Hepatocyte (in vitro differentiated cells): ENCODE measurements around the gene PTPRM.

Experiments used
- CTCF ChIP-seq: fragments of 200-600 bp; sonication (generic); IDR thresholded peaks from 2 replicates; pipeline ENCODE4 v1.5.1; 2016; ENCODE audit warnings: antibody characterized with exemption, mild to moderate bottlenecking; ENCODE audit not compliant: poor library complexity
- EZH2 ChIP-seq: fragments of 200-600 bp; sonication (generic); IDR thresholded peaks from 2 replicates; pipeline ENCODE4 v1.6.1; 2016; ENCODE audit warnings: antibody characterized with exemption, mild to moderate bottlenecking, borderline replicate concordance
- EZH2phosphoT487 ChIP-seq: fragments of 200-600 bp; sonication (generic); IDR thresholded peaks from one replicate; pipeline ENCODE4 v1.6.1; 2018; ENCODE audit warnings: antibody characterized with exemption, mild to moderate bottlenecking, low read depth, moderate library complexity; ENCODE audit not compliant: unreplicated experiment, severe bottlenecking

- no peak for TF ChIP-seq CTCF
- TF ChIP-seq EZH2, result no peak
- TF ChIP-seq EZH2phosphoT487, result no peak
Measured at GRCh38 chr18:8303151-8303755, 736.1 kb downstream of the PTPRM start.
